Urinary bladder (tissue), 4 donors: ENCODE results near the gene HYAL2. TPM values are rescaled to one million over a fixed set of nuclear protein-coding genes. Genes with fewer than 3 reads are reported as not detected.
A peak's percentile ranks its signal among the peaks of the same experiment; 100 is the strongest.
"Not testable (repeated sequence)": the region's sequence is repeated elsewhere in the genome, so short reads cannot be mapped to it uniquely, and the experiment has no call there.

Source experiments
- DNase-seq: peaks from one replicate; pipeline ENCODE4 v3.0.0-alpha.2; 2015; ENCODE audit errors: extremely low spot score
- H3K27ac ChIP-seq: one replicate; pipeline ENCODE4 v1.5.1; 2013; ENCODE audit warnings: low read depth, mild to moderate bottlenecking, moderate library complexity
- H3K36me3 ChIP-seq: one replicate; pipeline ENCODE4 v1.6.1; 2013; ENCODE audit warnings: mild to moderate bottlenecking, moderate library complexity; ENCODE audit not compliant: insufficient read depth
- H3K4me1 ChIP-seq: one replicate; pipeline ENCODE4 v1.6.1; 2013; ENCODE audit warnings: mild to moderate bottlenecking, moderate library complexity; ENCODE audit not compliant: insufficient read depth
- H3K4me3 ChIP-seq: one replicate; pipeline ENCODE4 v1.5.1; 2013; ENCODE audit warnings: low read depth, low read length
- WGBS: extraction: QIAGEN DNeasy Blood & Tissue Kit; methylation state at CpG from one replicate; pipeline ENCODE4 v1.1.7; 2013; 5-methylcytosine and 5-hydroxymethylcytosine counted together
- polyA plus RNA-seq: library from polyadenylated mRNA; stranded (reverse); fragments of 200-250 nt; gene quantifications from one replicate; pipeline ENCODE4 v1.2.3, GENCODE V29; 2013
- total RNA-seq: library from RNA; depleted of rRNA; stranded (reverse); fragments of >200 nt; gene quantifications from one replicate; pipeline ENCODE4 v1.2.3, GENCODE V29; 2014
- donor health status: healthy with polysubstance abuse.
- donor health status: healthy.

HYAL2 gene
- total and polyA plus RNA-seq, 2 donors, result 44.0 to 121 TPM

DNA sequence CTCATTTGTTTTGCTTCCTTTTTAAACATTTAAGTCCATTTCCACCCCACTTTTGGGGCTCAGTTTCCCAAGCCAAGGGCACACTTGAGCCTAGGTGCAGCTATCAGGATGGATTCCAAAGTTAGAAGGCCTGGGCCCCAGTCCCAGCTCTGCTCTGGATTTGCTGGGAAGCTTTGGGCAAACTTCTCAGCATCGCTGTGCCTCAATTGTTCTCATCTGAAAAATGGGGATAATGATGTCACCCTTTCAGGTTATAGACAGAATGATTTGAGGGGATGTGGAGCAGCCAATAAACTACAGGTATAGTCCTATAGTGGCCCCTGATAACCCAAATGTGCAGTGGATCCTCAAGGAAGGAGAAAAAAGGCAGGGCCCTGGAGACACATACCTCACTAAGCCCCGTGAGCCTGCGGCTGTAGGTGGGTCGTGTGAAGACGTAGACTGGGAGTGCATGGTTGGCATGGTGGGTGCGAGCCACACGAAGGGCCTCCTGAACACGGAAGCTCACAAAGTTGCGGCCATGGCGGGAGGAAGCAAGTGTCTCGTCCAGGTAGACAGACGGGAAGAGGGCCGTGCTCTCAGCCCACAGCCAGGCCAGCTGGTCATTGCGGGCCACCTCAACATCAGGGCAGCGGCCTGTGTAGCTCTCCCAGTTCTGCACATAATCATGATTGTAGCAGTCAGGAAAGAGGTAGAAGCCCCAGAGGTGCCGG, 3.2 kb downstream of the HYAL2 start:
- H3K27ac ChIP-seq, result no peak overlapping the region
- WGBS, result 86% methylated on average over 16 of the region's 16 CpGs

DNA sequence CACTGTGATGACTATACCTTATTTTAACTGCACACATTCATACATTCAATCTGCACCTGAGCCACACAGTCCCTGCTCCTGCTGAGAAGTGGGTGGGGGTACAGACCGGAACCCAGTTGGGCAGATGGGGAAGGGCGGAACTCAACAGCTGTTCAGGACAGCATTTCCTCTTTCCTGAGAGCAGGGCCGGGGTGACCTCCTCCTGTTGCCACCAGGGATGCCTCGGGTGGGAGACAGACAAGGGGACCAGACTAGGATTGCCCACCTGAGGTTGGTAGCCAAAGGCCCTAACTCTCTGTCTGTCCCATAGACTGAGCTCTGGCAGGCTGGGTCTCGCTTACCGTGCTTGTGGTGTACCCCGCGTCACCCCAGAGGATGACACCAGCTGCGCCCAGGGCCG, 3.9 kb downstream of the HYAL2 start:
- Histone ChIP-seq H3K36me3 (no peaks in the 10 kb centered on the region), H3K4me3 (no peak overlapping the region), H3K4me1 (no peaks in the 10 kb centered on the region), H3K27ac (no peak overlapping the region)
- WGBS, result 79% methylated on average over 10 of the region's 10 CpGs
- no peak for DNase-seq

More for the DNA sequence above, 3.2 kb downstream of the HYAL2 start:
- no peaks in the 10 kb centered on the region for H3K36me3 ChIP-seq
- H3K4me3 ChIP-seq, result no peak overlapping the region
- H3K4me1 ChIP-seq, result no peaks in the 10 kb centered on the region
- no peak for DNase-seq

DNA sequence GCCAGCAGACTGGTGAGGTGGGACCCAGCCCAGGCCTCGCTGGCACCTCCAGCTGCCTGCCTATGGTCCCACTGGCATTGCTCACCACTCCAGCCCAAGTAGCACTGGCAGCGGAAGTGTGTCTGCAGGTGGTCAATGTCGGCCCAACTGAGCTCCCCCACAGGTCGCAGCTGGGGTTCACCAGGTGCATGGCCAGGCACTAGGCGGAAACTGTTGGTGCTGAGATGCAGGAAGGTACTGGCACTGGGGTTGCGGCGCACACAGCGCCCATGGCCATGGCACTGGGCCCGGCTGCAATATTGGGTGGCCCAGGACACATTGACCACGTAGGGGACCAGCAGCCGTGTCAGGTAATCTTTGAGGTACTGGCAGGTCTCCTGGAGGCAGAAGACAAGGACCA, 4.4 kb downstream of the HYAL2 start:
- no peak overlapping the region for H3K27ac ChIP-seq
- no peaks in the 10 kb centered on the region for H3K36me3 ChIP-seq
- H3K4me3 ChIP-seq, result no peak overlapping the region
- no peaks in the 10 kb centered on the region for H3K4me1 ChIP-seq
- DNase-seq, result no peak
- 88% methylated on average over 11 of the region's 11 CpGs for WGBS

DNA sequence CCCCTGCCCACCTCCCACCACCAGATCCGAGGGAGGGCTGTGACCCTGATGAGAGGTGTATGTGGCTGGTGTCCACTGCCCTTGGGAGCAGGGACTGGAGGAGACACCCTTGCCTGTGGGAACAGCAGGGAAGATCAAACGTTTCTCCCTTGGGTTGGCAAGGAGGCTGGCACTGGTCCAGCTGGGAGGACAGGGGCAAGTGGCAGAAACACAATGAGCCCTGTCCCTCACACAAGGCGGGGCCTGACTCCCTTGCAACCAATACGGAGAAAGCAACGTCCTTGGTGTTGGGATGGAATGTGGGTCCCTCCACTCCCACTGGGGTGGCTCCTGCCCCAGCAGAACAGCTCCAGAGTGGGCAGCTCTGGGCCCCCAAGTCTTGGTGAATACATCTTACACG, 5.2 kb downstream of the HYAL2 start:
- no peak for DNase-seq
- peak overlapping the region; percentile 76 for H3K27ac ChIP-seq
- WGBS, result 58% methylated on average over 6 of the region's 6 CpGs
- no peaks in the 10 kb centered on the region for H3K36me3 ChIP-seq
- H3K4me3 ChIP-seq, result no peak overlapping the region
- H3K4me1 ChIP-seq, result no peaks in the 10 kb centered on the region

DNA sequence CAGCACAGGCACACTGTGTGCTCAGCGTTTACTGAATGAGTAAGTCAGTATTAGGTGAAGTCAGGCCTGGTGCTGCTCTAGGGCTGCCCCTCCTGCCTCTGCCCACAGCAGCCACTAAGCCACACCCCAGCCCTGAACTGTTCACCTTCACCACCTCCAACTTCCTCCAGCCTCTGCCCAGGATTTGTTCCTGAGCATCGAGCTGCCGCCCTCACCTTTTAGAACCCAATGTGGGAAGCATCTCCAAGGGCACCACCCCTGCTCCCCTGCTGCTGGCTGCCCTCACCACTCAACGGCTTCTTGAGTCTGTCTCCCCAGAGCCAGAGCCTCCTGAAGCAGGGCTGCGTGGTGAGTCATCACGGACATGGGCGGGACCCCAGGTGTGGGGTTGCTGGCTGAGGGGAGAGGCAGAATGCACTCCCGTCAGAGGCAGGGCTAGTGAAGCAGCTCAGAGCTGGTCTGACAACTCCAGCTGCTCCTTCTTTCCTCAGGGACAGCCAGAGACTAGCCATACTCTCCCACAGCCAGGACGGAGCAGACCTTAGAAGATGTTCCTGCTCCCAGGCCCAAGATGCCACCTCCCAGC, 5.8 kb downstream of the HYAL2 start:
- 69% methylated on average over 9 of the region's 9 CpGs for WGBS
- Histone ChIP-seq H3K27ac (peak overlapping the region; percentile 76), H3K4me3 (no peak overlapping the region), H3K4me1 (no peaks in the 10 kb centered on the region), H3K36me3 (no peaks in the 10 kb centered on the region)
- peak; percentile 62 for DNase-seq

DNA sequence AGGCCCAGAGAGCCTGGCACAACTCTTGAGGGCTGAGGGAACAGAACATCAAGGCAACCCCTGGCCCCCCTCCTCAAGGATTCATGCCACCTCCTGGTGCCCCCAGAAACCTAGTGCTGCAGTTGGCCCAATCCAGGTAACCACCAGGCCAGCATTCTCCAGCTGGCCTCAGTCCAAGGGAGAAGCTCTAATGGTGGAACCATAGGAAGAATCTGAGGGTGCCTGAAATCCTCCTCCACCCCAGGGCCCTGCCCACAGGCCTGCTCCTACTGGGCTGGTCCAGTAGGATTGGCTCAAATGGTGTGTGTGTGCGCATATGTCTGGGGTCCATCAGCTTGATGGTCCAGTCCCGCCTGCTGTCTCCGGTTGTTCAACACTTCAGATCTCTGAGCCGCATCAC, 7.7 kb downstream of the HYAL2 start:
- 95% methylated on average over 4 of the region's 4 CpGs for WGBS
- Histone ChIP-seq H3K4me3 (no peak overlapping the region), H3K4me1 (no peaks in the 10 kb centered on the region), H3K27ac (no peak overlapping the region), H3K36me3 (no peaks in the 10 kb centered on the region)
- DNase-seq, result no peak

DNA sequence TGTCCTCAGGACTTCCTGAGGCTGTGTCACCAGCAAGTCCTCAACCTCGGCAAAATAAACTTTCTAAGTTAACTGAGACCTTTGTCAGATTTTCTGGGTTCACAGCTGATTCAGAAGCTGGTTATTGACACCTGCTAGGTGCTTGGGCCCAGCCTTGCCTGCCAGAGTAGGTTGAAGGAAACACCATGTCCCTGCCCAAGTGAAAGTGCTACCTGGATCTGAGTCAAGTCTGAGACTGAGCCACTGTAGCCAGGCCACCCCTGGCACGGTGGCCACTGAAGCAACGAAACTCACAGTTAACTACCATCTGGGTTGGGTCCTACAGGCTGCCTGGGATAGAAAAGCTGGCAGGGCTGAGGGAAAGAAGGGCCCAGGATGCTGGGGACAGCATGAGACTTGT, 8.2 kb downstream of the HYAL2 start:
- DNase-seq, result no peak
- peak overlapping the region; percentile 18 for H3K27ac ChIP-seq
- H3K4me3 ChIP-seq, result no peak overlapping the region
- no peaks in the 10 kb centered on the region for H3K36me3 ChIP-seq
- 81% methylated on average over 3 of the region's 3 CpGs for WGBS
- H3K4me1 ChIP-seq, result no peaks in the 10 kb centered on the region

DNA sequence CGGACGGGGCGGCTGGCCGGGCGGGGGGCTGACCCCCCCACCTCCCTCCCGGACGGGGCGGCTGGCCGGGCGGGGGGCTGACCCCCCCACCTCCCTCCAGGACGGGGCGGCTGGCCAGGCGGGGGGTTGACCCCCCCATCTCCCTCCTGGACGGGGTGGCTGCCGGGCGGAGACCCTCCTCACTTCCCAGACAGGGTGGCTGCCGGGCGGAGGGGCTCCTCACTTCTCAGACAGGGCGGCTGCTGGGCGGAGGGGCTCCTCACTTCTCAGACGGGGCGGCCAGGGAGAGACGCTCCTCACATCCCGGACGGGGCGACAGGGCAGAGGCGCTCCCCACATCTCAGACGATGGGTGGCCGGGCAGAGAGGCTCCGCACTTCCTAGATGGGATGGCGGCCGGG, 10.5 kb downstream of the HYAL2 start:
- not testable (repeated sequence) for DNase-seq, H3K4me3 ChIP-seq, H3K36me3 ChIP-seq, H3K27ac ChIP-seq, H3K4me1 ChIP-seq
- WGBS, result 91% methylated on average over 32 of the region's 32 CpGs

DNA sequence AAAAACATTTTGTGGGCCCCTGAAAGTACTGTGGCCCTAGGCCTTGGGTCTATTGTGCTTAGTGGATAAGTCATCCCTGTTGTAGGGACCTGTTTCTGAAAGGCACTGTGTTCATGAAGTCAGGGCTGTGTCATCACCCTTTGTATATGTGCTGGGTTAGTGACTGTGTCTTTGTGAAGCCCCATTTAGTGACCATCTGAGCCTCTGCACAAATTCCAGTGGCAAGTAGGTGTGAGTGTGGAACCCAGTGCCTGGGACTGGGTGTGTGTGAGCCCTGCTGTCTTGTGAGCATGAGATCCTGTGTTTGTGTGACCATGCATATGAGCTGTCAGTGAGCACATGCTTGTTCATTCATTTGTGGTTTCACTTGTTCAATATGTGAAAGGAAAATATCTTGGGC, 17.9 kb downstream of the HYAL2 start:
- no peak overlapping the region for H3K4me3 ChIP-seq
- H3K36me3 ChIP-seq, result no peaks in the 10 kb centered on the region
- DNase-seq, result no peak
- H3K4me1 ChIP-seq, result no peaks in the 10 kb centered on the region
- H3K27ac ChIP-seq, result no peak overlapping the region

DNA sequence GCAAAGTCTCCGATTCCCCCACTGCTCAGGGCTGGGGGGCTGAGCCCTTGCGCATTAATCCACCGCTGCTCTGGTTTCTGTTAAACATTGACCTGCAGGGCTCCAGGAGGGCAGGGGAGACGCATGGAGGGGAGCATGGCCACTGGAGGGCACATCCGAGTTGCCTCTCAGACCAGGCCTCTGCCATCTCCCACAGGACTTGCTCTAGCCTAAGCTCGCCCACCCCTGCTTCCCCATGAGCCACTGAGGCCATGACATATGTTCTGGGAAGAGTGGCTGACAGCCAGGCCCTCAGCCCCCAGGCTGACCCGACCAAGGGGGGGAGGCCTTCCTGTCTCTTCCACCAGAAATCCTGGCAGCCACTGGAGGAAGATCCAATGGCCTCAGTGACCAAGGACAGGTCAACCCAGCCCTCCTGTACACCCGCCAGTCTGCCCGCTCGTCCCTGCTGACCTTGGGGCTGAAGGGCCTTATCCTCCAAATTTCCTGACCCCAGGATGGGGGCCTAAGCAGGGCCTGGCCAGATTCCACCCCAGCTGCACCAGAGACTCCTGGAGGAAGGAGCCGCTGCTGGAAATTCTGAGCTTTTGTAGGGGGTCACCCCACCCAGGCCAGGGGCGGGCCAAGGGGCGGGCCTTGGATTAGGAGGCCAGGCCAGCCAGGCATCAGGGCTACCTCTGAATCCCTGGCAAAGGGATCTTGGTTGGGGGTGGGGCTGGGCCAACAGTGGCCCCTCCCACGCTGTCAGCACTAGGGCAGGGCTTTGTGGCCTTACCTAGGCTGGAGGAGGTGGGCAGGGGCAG, 19.3 kb downstream of the HYAL2 start, which contains the start of gene HYAL1:
TSS of gene HYAL1 (minus strand) at position 562 of the 803 bp plus-strand sequence. CDS start 618 bp downstream, outside the sequence.
- no peak within 1 kb of the TSS for H3K27ac ChIP-seq
- H3K4me3 ChIP-seq, result no peak within 1 kb of the TSS
- WGBS, result 56% methylated on average over 14 of the region's 14 CpGs

DNA sequence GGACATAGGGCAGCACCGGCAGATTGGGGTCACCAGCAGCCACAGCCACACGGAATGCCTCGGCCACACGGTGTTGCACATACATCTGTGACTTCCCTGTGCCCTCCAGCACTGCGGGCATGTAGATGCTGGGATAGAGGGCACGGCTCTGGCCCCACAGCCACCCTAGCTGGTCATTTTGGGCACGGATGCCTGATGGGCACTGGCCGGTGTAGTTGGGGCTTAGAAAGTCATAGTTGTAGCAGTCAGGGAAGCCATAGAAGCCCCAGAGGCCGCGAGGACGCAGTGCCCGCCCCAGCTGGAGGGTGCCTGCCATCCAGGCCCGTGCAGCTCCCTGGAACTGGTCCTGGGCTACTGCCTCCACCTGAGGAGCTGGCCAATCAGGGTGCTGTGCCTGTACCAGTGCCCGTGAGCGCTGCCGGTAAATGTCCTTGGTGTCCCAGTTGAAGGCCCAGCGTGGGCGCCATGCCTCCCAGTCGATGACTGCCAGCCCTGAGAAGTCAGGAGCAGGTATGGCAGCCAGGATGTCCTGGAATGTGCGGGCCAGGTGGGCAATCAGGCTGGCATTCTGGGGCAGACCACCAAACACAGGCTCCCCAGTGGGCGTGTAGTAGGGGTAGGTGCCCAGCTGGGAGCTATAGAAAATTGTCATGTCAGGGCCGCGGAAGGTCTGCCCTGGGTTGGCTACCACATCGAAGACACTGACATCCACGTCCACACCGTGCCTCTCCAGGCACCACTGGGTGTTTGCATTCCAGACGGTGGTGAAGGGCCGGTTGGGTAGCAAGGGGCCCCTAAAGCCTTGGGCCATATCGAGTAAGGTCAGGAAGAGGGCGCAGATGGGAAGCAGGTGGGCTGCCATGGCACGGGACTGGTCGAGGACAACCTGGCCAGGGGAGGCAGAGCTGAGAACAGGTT, 20.2 kb downstream of the HYAL2 start:
- no peak overlapping the region for H3K27ac ChIP-seq
- 88% methylated on average over 32 of the region's 32 CpGs for WGBS
- no peaks in the 10 kb centered on the region for H3K36me3 ChIP-seq
- H3K4me3 ChIP-seq, result no peak overlapping the region
- no peaks in the 10 kb centered on the region for H3K4me1 ChIP-seq
- DNase-seq, result no peak

More for the DNA sequence above, 19.3 kb downstream of the HYAL2 start, which contains the start of gene HYAL1:
- DNase-seq, result no peak
- Histone ChIP-seq H3K36me3 (no peaks in the 10 kb centered on the region), H3K4me1 (no peaks in the 10 kb centered on the region)

DNA sequence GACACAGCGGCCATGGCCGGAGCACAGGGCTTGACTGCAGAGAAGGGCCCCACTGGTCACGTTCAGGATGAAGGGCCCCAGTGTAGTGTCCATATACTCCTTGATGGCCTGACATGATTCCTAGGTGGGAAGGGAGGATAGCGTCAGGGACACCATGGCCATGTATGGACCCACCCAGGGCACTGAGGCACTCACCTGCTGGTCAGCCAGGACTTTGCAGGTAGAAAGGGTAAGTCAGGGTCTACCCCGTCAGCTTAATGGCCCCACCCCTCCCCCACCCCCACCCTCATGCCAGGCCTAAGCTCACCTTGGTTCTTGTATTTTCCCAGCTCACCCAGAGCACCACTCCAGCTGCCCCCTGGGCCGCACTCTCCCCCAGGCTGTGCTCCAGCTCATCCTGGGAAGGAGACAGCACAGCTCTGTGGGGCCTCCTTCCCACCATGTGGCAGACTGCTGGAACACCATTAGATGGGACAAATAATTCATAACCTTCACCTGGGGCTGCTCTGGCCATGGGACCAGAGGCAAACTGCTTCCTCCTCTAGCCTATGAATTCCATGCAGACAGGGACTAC, 21.8 kb downstream of the HYAL2 start:
- Histone ChIP-seq H3K4me1 (no peaks in the 10 kb centered on the region), H3K27ac (no peak overlapping the region), H3K36me3 (no peaks in the 10 kb centered on the region), H3K4me3 (no peak overlapping the region)
- 83% methylated on average over 6 of the region's 6 CpGs for WGBS
- DNase-seq, result no peak
